Measurements from ENCODE around the gene TXNL4B. TPM values are rescaled to one million over a fixed set of nuclear protein-coding genes. Genes with fewer than 3 reads are reported as not detected.

The TXNL4B gene
- total RNA-seq, 1 experiment from 2014 or later, result 9.9 TPM

DNA sequence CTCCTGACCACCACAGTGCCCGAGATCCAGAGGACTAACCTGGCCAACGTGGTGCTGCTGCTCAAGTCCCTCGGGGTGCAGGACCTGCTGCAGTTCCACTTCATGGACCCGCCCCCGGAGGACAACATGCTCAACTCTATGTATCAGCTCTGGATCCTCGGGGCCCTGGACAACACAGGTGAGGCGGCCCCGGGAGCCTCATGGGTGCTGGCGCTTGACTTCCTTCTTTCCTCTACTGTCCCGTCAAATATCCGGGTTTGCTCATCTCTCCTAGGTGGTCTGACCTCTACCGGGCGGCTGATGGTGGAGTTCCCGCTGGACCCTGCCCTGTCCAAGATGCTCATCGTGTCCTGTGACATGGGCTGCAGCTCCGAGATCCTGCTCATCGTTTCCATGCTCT lies 14.0 kb upstream of the TXNL4B start:
- peaks cover 51 to 100% (median 99%) of the 10 kb centered on the region in 3 experiments for H3K36me3 Mint-ChIP-seq (ENCODE audit: insufficient read depth in 1 of 3, low read depth in 3 of 3)
- no CpG with 5 or more reads among the region's 17 CpGs for WGBS (ENCODE audit: extremely low coverage, insufficient read length, low lambda C conversion rate)

More for the DNA sequence above, 14.0 kb upstream of the TXNL4B start:
- Histone ChIP-seq H2AK5ac (ENCODE audit: insufficient read length, low read length) (no peak overlapping the region), H2BK15ac (ENCODE audit: low read depth, low read length) (no peak overlapping the region), H4K91ac (ENCODE audit: insufficient read length, low read depth, low read length) (no peak overlapping the region), H3K27ac (ENCODE audit: insufficient read length, low read depth, low read length) (no peak overlapping the region), H2BK5ac (ENCODE audit: insufficient read length, low read length) (no peak overlapping the region), H3K4me1 (ENCODE audit: insufficient read depth, low read length) (no peaks in the 10 kb centered on the region), H3K23me2 (ENCODE audit: insufficient read length, low read depth, low read length, poor library complexity, severe bottlenecking) (no peaks in the 10 kb centered on the region), H3K79me2 (ENCODE audit: insufficient read depth, low read length) (no peaks in the 10 kb centered on the region), H3K4ac (ENCODE audit: low read depth, low read length) (no peak overlapping the region), H3T11ph (ENCODE audit: low read length) (no peak overlapping the region), H3K23ac (ENCODE audit: insufficient read length, low read depth, low read length) (no peak overlapping the region), H3K18ac (ENCODE audit: insufficient read length, low read depth, low read length) (no peak overlapping the region), H2BK20ac (ENCODE audit: low read depth, low read length, poor library complexity, severe bottlenecking) (no peak overlapping the region), H3K9me3 (ENCODE audit: control insufficient read depth, low read depth, low read length) (no peaks in the 10 kb centered on the region), H3K4me2 (ENCODE audit: insufficient read depth, insufficient read length, low read length) (no peak overlapping the region), H4K5ac (ENCODE audit: insufficient read length, low read depth, low read length) (no peak overlapping the region), H3K14ac (ENCODE audit: insufficient read depth, low read length) (no peak overlapping the region), H2BK12ac (ENCODE audit: insufficient read length, low read depth, low read length) (no peak overlapping the region), H3K27me3 (ENCODE audit: insufficient read depth, low read length) (no peaks in the 10 kb centered on the region), H3K79me1 (ENCODE audit: insufficient read depth, low read depth, low read length, poor library complexity, severe bottlenecking) (no peaks in the 10 kb centered on the region), H2BK120ac (ENCODE audit: low read depth, low read length, poor library complexity, severe bottlenecking) (no peak overlapping the region), H4K20me1 (ENCODE audit: control insufficient read depth, insufficient read depth, insufficient read length) (no peaks in the 10 kb centered on the region), H2AFZ (ENCODE audit: low read length) (no peak overlapping the region), H3K56ac (ENCODE audit: insufficient read length, low read depth, low read length) (no peak overlapping the region), H3K9ac (ENCODE audit: extremely low read depth, insufficient read length, low read length) (no peak overlapping the region), H4K8ac (replicated peaks; ENCODE audit: insufficient read length, low read depth, low read length) (no peak overlapping the region)
- DNase-seq, result no peak
- TF ChIP-seq, protein P1, sequence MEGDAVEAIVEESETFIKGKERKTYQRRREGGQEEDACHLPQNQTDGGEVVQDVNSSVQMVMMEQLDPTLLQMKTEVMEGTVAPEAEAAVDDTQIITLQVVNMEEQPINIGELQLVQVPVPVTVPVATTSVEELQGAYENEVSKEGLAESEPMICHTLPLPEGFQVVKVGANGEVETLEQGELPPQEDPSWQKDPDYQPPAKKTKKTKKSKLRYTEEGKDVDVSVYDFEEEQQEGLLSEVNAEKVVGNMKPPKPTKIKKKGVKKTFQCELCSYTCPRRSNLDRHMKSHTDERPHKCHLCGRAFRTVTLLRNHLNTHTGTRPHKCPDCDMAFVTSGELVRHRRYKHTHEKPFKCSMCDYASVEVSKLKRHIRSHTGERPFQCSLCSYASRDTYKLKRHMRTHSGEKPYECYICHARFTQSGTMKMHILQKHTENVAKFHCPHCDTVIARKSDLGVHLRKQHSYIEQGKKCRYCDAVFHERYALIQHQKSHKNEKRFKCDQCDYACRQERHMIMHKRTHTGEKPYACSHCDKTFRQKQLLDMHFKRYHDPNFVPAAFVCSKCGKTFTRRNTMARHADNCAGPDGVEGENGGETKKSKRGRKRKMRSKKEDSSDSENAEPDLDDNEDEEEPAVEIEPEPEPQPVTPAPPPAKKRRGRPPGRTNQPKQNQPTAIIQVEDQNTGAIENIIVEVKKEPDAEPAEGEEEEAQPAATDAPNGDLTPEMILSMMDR (conservative IDR thresholded peaks at IDR 0.05), result no peak
- H3K4me3 Mint-ChIP-seq, result no peak overlapping the region
- no peaks in the 10 kb centered on the region for H3K9me3 Mint-ChIP-seq
- no peaks in the 10 kb centered on the region for H3K4me1 Mint-ChIP-seq
- no peaks in the 10 kb centered on the region; the same call in 1 of the 2 replicates for H3K27me3 Mint-ChIP-seq (ENCODE audit: low read depth)
- H3K27ac Mint-ChIP-seq, result no peak overlapping the region; a peak in 1 of 7 replicates

Data from H9 (cell line).